Retinal pigment epithelial cell (primary cell): ENCODE data around the gene C2orf68.

Experiments
- DNase-seq: peaks from one replicate; pipeline ENCODE4 v3.0.0-alpha.2; 2010; ENCODE audit warnings: low read depth
- H3K4me3 ChIP-seq: 2 replicates; pipeline ENCODE4 v1.5.1; 2011; ENCODE audit warnings: mild to moderate bottlenecking, low read length, control low read depth, moderate library complexity
- TF ChIP-seq, protein P1 (sequence below): conservative IDR thresholded peaks from 2 replicates; pipeline ENCODE4 v1.5.1; 2011; ENCODE audit warnings: low read depth, low read length, control low read depth, inconsistent platforms

C2orf68 gene

DNA sequence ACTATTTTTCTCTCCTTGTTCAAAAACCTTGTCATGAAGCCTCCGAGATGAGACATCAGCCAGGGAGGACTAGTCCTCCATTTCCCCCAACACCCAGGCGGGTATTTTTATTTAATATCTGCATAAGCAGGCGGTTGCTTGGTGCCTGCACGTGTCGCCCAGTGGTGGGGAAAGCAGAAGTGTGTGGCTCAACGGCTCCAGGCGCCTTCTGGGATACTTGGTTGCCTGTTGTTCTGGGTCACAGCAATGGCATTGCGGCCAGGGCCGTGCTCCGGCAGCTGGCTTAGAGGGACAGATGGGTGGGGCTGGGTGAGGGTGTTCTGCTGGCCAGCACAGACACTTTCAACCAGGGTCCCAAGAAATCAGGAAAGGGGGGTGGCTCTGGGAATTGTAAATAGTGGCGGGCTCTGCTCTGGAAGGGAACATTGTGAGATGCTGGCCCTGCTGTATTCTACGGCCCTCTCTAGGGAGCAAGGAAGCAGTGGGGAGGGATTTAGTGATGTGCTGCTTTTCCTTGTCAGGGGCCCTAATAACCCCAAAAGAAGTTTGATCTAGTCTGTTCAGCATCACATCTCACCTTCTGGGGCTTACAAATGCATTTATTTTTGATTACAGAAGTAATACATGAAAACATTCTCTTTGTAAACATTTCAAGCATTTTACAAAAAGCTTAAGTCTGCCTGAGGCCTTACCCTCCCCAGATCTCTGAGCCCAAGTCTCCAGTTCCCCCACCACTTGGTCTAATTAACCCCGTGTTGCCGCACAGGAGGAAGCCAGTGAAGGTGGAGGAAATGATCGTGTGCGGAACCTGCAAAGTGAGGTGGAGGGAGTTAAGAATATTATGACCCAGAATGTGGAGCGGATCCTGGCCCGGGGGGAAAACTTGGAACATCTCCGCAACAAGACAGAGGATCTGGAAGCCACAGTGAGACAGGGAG lies 33.4 kb downstream of the C2orf68 start:
- no peak for DNase-seq
- TF ChIP-seq, protein P1, sequence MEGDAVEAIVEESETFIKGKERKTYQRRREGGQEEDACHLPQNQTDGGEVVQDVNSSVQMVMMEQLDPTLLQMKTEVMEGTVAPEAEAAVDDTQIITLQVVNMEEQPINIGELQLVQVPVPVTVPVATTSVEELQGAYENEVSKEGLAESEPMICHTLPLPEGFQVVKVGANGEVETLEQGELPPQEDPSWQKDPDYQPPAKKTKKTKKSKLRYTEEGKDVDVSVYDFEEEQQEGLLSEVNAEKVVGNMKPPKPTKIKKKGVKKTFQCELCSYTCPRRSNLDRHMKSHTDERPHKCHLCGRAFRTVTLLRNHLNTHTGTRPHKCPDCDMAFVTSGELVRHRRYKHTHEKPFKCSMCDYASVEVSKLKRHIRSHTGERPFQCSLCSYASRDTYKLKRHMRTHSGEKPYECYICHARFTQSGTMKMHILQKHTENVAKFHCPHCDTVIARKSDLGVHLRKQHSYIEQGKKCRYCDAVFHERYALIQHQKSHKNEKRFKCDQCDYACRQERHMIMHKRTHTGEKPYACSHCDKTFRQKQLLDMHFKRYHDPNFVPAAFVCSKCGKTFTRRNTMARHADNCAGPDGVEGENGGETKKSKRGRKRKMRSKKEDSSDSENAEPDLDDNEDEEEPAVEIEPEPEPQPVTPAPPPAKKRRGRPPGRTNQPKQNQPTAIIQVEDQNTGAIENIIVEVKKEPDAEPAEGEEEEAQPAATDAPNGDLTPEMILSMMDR: no peak
- H3K4me3 ChIP-seq: no peak overlapping the region

DNA sequence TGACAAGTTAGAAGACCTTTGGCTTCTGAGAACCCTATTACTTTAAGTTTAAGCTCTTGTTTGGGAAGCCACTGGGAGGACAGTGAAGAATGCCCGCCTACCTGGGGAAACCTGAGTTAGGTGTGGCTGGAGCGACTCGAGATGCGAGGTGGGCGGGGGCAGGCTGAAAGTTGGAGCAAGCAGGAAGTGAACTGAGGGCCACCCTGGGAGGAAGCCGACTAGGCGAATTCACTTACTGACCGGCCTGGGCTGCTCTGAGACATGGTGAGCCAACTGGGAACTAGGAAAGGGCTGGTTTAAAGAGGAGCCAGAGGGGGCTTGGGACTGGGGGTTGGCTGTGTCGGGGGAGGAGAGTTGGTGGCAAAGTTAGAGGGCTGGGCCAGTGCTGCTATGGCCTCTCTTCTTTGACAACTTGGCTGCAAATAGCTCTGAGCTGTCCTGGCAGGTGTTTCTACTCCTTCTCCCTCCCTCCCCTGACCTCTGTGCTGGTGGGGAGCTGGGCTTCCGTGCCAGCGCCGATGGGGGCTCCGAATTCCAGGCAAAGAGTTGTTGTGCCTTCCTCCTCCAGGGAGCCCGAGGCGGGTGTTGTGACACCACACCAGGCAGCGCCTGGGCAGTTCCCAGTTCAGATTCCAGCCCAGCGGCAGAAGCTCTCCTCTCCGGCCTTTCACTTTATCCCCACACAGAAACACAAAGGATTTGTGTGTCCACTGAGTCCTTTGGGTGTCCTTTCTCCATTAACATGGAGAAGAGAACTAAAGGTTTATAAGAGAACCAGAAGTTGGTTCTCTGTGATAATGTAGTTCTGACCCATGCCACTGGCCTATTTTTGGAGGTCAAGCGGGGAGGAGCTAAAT lies 34.3 kb downstream of the C2orf68 start, which contains the start of gene VAMP8:
VAMP8 (plus strand) TSS at position 201 of the 857 bp plus-strand sequence; CDS start at position 262, 61 bp downstream.
- DNase-seq: no peak
- no peak within 1 kb of the TSS for H3K4me3 ChIP-seq
- TF ChIP-seq, protein P1: no peak

DNA sequence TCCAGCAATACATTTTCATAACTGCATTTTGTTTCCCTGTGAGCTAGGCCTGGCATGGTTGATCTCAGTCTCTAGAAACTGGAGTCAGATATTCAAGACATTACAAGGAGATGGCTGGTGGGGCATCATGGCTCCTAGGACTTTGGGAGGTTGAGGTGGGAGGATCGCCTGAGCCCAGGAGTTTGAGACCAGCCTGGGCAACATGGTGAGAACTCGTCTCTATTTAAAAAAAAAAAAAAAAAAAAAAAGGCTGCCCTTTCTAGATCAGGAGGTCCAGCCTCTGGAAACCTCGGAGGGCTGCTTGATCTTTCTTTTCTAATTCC lies 34.8 kb downstream of the C2orf68 start:
- TF ChIP-seq, protein P1: no peak
- no peak for DNase-seq
- H3K4me3 ChIP-seq: no peak overlapping the region

DNA sequence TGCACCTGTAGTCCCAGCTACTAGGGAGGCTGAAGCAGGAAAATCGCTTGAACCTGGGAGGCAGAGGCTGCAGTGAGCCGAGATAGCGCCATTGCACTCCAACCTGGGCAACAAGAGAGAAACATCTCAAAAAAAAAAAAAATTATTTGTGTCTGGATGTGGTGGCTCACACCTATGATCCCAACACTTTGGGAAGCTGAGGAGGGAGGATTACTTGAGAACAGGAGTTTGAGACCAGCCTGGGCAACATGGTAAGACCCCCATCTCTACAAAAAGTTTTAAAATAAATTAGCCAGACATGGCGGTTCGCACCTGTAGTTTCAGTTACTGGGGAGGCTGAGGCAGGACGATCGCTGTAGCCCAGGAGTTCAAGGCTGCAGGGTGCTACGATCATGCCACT lies 36.1 kb downstream of the C2orf68 start:
- H3K4me3 ChIP-seq: no peak overlapping the region
- TF ChIP-seq, protein P1: no peak

DNA sequence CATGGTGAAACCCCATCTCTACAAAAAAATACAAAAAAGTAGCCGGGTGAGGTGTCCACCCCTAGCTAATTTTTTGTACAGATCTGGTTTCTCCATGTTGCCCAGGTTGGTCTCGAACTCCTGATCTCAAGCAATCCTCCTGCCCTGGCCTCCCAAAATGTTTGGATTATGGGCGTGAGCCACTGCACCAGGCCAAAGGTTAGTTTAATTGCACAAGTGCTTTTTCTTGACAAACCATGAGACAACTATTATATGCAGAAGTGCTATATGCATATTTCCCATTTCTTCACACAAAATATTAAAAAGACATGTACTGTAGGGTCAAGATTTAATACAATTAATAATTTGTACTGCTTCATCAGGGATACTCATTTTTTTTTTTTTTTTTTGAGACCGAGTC lies 45.6 kb downstream of the C2orf68 start:
- no peak overlapping the region for H3K4me3 ChIP-seq
- TF ChIP-seq, protein P1: no peak
- DNase-seq: no peak

More for the DNA sequence above, 36.1 kb downstream of the C2orf68 start:
- no peak for DNase-seq

DNA sequence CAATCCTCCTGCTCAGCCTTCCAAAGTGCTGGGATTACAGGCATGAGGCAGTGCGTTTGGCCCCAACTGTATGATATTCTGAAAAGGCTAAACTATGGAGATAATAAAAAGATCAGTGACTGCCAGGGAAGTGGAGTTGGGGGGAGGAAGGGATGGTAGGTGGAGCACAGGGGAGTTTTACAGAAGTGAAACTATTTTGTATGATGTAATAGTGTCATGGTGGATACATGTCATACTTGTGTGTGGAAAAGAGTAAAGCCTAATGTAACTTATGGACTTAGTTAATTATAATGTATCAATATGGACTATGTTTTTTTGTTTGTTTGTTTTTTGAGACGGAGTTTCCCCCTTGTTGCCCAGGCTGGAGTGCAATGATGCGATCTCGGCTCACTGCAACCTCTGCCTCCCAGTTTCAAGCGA lies 47.7 kb downstream of the C2orf68 start:
- DNase-seq: no peak
- TF ChIP-seq, protein P1: no peak
- H3K4me3 ChIP-seq: no peak overlapping the region
